22Rv1 (cell line): ENCODE measurements around the gene CD8A.

Source experiments
- ZFX ChIP-seq: fragments of 450-650 bp; IDR thresholded peaks from 2 replicates; pipeline ENCODE4 v1.6.1; 2017; ENCODE audit warnings: antibody characterized with exemption, borderline replicate concordance
- TF ChIP-seq, protein P1 (sequence below): fragments of 450-650 bp; IDR thresholded peaks from 2 replicates; pipeline ENCODE4 v1.5.1; 2017; ENCODE audit warnings: mild to moderate bottlenecking

DNA sequence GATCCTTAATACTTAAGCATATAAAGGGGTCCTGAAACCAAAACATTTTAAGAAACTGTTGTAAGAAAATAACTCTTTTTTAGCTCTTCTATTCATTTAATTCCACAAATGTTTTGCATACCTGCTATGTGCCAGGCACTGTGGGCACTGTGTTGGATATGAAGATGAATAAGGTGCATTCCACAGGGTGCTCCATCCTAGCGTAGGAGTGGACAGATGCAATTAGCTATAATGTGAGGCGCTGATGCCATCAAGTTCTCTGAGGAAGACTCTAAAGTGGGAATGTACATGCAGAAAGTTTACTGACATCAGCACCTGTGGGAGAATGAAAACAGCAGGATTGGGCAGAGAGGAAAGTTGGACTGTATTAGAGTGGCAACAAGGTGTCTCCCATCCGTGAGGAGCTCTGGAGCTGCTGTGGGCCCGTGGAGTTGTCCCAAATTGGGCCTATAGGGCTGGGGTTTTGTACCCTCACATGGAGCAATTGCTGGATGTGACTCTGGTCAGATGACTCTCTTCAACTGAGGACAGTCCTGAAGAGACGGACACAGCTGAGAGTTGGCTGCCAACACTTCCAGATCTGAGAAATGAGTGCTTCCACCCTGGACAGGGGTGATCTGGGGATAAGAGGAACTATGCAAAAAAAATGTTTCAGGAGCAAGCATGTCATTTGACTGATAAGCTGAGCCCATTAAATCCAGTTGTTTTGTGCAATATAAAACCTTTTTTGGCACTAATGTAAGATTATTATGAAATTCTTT is 22.3 kb downstream of the CD8A start:
- TF ChIP-seq, protein P1, sequence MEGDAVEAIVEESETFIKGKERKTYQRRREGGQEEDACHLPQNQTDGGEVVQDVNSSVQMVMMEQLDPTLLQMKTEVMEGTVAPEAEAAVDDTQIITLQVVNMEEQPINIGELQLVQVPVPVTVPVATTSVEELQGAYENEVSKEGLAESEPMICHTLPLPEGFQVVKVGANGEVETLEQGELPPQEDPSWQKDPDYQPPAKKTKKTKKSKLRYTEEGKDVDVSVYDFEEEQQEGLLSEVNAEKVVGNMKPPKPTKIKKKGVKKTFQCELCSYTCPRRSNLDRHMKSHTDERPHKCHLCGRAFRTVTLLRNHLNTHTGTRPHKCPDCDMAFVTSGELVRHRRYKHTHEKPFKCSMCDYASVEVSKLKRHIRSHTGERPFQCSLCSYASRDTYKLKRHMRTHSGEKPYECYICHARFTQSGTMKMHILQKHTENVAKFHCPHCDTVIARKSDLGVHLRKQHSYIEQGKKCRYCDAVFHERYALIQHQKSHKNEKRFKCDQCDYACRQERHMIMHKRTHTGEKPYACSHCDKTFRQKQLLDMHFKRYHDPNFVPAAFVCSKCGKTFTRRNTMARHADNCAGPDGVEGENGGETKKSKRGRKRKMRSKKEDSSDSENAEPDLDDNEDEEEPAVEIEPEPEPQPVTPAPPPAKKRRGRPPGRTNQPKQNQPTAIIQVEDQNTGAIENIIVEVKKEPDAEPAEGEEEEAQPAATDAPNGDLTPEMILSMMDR: no peak
- no peak for TF ChIP-seq ZFX
